Measurements from ENCODE around the gene DEDD2. TPM values are rescaled to one million over a fixed set of nuclear protein-coding genes. Genes with fewer than 3 reads are reported as not detected.

The DEDD2 gene
- total RNA-seq, 1 donor = 78.1 TPM

- DNase-seq (ENCODE audit: low read depth in 2 of 3, low spot score in 2 of 3) = no peak
Observed at GRCh38 chr19:42229855-42230351, 12.4 kb upstream of the DEDD2 start.

- DNase-seq (ENCODE audit: low read depth in 2 of 3, low spot score in 2 of 3) = no peak
Observed at GRCh38 chr19:42229301-42229854, 11.9 kb upstream of the DEDD2 start.

GRCh38 chr19:42228641-42229040 lies 11.2 kb upstream of the DEDD2 start:
- no peak for DNase-seq (ENCODE audit: low read depth in 2 of 3, low spot score in 2 of 3)

GRCh38 chr19:42226886-42227285 lies 9.4 kb upstream of the DEDD2 start:
- no peak for DNase-seq (ENCODE audit: low read depth in 2 of 3, low spot score in 2 of 3)

GRCh38 chr19:42225718-42226292 lies 8.3 kb upstream of the DEDD2 start:
- DNase-seq (ENCODE audit: low read depth in 2 of 3, low spot score in 2 of 3) = no peak

- no peak for DNase-seq (ENCODE audit: low read depth in 2 of 3, low spot score in 2 of 3)
Observed at GRCh38 chr19:42224940-42225717, 7.7 kb upstream of the DEDD2 start.

GRCh38 chr19:42220751-42221097 lies 3.2 kb upstream of the DEDD2 start:
- no peak for DNase-seq (ENCODE audit: low read depth in 2 of 3, low spot score in 2 of 3)

- DNase-seq (ENCODE audit: low read depth in 2 of 3, low spot score in 2 of 3) = peak; percentile 91 to 98 (median 98)
Observed at GRCh38 chr19:42219812-42220750, 2.6 kb upstream of the DEDD2 start, which contains the start of gene ZNF526. ZNF526 (plus strand) TSS chr19:42220312; CDS start chr19:42224404, 4,092 bp downstream.

- peak in 1 of 3 donors; percentile 44 for DNase-seq (ENCODE audit: low read depth in 2 of 3, low spot score in 2 of 3)
Observed at GRCh38 chr19:42216653-42217519, 591 bp downstream of the DEDD2 start.

- DNase-seq (ENCODE audit: low read depth in 2 of 3, low spot score in 2 of 3) = no peak
Observed at GRCh38 chr19:42214810-42215485, 2.5 kb downstream of the DEDD2 start.

- no peak for DNase-seq (ENCODE audit: low read depth in 2 of 3, low spot score in 2 of 3)
Observed at GRCh38 chr19:42212886-42213285, 4.6 kb downstream of the DEDD2 start.

GRCh38 chr19:42208612-42209011 lies 8.9 kb downstream of the DEDD2 start:
- DNase-seq (ENCODE audit: low read depth in 2 of 3, low spot score in 2 of 3) = no peak

- DNase-seq (ENCODE audit: low read depth in 2 of 3, low spot score in 2 of 3) = no peak
Observed at GRCh38 chr19:42207767-42208271, 9.7 kb downstream of the DEDD2 start.

GRCh38 chr19:42206871-42207755 lies 10.4 kb downstream of the DEDD2 start:
- DNase-seq (ENCODE audit: low read depth in 2 of 3, low spot score in 2 of 3) = no peak

- no peak for DNase-seq (ENCODE audit: low read depth in 2 of 3, low spot score in 2 of 3)
Observed at GRCh38 chr19:42204664-42205063, 12.8 kb downstream of the DEDD2 start.

- DNase-seq (ENCODE audit: low read depth in 2 of 3, low spot score in 2 of 3) = no peak
Observed at GRCh38 chr19:42203700-42204099, 13.8 kb downstream of the DEDD2 start.

GRCh38 chr19:42202290-42202880 lies 15.1 kb downstream of the DEDD2 start:
- DNase-seq (ENCODE audit: low read depth in 2 of 3, low spot score in 2 of 3) = no peak

All from hematopoietic multipotent progenitor cell (in vitro differentiated cells).